HG02763 (cell line): ENCODE measurements around the gene MICALL2.

Experiments
- ATAC-seq: cut with Tn5 transposase; IDR thresholded peaks from one replicate; pipeline ENCODE4 v1.9.1; 2021; ENCODE audit warnings: mild to moderate bottlenecking, moderate library complexity; ENCODE audit not compliant: unreplicated experiment

The MICALL2 gene

DNA sequence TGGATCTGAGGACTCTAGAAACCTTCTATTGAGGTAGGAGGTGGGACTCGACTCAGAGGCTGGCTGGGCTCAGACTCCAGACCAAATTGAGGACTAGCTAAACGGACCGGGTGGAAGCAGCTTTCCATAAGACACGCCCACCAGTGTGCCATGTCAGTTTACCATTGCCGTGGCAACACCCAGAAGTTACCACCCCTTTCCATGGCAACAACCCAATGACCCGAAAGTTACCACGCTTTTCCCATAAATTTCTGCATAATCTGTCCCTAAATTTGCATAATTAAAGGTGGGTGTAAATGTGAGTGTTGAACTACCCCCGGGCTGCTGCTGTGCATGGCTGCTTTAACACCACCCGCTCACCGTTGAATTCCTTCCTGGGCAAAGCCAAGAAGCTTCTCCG lies 58.9 kb downstream of the MICALL2 start:
- no peak for ATAC-seq

DNA sequence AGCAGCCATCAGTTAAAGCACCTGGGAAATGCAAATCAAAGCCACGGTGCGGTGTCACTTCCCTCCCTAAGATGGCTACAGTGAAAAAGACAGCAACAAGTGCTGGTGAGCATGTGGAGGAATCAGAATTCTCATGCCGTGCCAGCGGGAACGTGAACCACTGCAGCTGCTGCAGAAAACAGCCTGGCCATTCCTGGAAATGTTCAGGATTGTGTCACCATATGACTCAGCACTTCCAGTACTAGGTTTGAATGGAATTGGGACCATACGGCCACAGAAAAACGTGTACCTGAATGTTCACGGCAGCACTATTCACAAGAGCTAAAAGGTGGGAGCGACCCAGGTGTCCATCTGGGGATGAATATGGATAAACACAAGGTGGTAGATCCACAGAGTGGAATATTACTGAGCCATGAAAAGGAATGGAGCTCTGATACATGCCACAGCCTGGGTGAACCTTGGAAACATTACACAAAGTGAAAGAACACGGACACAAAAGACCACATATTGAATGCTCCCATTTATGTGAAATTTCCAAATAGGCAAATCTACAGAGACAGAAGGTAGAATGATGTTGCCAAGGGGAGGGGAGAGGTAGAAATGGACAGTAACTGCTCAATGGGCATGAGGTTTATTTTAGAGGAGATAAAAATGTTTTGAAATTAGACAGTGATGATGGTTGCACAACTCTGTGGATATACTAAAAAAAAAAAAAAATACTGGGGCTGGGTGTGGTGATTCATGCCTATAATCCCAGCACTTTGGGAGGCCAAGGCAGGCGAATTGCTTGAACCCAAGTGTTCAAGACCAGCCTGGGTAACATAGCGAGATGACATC lies 61.6 kb downstream of the MICALL2 start:
- ATAC-seq = no peak

DNA sequence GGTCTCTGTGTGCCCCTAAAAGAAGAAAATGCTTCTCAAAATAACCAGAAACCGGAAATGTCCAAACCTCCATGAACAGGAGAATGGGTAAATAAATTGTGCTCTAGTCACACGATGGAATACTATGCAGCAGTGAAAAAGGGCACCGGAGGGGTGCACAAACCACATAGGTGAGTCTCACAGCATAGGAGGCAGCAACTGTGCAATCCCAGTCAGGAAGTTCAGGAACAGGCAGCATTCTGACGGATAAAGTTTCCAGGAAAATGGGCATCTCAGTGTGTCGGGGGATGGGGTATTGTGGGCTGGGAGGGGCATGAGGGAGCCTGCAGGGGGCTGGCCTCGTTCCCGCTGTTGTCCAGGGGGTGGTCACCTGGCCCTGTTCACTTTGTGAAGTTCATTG lies 63.1 kb downstream of the MICALL2 start:
- ATAC-seq = no peak

DNA sequence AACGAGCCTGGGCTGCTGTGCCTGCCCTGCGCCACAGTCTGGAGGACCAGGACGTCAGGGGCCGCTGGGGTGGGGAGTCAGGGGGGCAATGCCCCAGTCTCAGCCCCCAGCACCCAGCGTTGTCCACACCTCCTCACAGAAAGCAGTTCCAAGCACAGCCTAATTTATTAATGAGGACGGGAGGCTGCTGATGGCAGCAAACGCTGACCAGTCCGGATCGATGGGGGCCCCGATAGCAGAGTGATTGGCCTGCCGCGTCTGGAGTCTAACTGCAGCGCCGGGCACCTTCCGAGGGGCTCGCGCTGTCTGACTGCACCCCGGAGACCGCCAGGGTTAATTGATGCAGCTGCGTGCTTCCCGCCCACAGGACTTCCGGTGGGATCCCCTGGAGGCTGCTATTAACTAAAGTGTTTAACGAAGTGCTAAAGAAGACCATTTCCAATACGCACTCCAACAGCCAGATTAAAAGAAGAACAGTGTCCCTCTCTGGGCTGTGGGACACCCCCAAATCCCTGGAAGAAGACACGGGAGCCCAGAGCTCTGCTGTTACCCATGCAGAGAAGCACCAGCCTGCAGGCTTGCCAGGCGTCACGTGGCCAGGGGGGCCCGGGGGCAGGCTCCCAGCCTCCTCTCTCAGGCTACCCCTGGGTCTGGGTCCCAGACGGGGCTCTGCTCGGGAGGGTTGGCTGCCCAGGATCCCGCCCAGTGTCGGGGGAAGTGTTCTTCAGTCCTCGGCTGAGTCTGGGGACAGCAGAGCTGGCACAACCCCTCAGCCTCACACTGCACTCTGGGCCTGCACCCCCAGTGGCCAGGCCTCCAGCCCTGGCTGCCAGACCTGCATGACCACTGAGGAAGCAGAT lies 63.8 kb downstream of the MICALL2 start:
- ATAC-seq = no peak

DNA sequence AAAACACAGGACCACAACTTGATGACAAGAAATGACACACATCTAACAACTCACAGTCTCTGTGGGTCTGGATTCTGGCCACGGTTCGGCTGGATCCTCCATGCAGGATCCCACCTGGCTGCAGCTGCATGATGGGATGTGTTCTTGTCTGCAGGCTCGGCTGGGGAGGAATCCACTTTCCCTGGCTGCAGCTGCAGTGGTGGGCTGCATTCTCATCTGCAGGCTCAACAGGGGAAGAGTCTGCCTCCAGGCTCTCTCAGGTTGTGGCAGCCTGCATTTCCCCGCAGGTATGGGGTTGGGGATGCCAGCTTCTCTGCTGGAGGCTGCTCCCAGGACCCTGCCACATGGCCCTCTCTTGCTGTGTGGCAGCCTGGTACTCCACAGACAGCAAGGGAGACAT lies 64.9 kb downstream of the MICALL2 start:
- no peak for ATAC-seq

DNA sequence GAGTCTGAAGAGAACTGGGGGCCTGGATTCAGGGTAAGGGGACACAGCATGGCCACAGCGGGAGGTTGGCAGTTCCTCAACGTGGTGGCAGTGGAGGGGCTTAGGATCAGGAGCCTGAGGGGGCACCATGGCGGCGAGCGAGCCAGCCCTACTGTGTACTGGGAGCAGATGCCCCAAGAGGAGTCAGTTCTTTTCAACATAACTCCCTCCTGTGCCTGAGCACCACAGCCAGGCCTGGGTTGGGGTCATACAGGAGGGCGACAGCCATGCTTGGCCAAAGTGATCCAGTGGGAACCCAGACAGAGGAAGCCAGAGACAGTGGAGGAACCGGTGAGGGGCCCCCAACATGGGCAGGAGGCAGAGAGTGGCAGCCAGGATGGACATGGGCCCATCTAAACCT lies 65.8 kb downstream of the MICALL2 start:
- ATAC-seq = no peak

DNA sequence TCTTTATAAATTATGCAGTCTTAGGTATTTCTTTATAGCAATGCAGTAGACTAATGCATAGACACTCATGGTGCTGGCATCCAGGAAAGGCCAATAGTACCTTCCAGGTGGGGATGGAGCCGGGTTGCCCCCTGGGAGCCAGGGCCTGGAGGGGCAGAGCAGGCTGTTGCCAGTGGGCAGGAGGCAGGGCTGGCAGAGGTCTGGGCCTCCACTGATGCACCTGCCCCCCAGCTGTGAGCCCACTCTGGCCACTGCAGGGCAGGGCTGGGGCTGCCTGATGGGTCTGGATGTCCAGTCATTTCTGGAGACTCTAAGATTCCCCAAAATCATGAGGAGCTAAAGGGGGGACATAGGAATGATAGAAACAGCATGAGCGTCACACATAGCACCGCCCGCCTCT lies 66.7 kb downstream of the MICALL2 start:
- ATAC-seq = no peak

DNA sequence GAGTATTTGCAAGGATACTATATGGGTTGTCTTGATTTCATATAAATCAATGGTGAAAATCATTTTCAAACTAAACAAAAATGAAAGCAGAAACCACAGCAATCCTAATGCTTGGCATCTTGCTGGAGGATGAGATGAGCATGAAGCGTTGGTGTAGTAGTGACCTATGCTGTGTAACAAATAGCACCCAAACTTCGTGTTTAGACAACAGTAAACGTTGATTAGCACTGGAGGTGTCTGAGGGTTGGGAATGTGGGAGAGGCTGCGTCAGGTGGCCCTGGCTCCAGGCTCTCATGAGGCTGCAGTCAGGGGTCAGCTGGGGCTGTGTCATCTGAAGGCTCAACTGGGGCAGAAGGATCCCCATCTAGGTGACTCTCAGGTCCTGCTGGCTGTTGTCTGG lies 67.8 kb downstream of the MICALL2 start:
- ATAC-seq = no peak

DNA sequence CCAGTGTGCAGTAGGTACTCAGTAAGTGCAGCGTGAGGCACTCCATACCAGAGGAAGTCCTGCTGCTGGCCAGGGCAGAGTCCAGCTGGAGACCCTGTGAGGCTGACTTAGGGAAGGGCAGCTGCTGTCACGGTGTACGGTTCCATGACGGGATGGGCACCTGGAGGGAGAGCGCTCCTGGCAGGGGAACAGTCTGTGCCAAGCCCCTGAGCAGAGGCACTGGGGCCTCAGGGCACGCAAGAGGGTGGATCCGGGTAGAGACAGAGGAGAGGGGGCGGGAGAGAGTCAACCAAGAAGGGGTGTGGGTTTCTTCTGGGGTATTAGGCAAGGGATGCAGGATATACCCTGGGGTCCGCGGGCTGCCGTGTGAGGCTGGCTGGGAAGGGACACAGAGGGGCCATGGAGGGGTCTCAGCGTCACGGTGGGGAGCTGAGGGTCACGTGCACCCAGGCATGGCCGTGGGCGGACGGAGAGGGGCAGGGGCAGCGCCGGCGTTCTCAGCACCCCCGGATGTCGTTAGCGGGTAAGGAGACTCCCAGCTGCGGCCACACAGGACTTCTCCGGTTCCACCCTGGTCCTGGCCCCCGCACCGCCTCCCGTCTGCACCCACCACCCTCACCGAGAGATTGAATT lies 70.5 kb downstream of the MICALL2 start:
- no peak for ATAC-seq

DNA sequence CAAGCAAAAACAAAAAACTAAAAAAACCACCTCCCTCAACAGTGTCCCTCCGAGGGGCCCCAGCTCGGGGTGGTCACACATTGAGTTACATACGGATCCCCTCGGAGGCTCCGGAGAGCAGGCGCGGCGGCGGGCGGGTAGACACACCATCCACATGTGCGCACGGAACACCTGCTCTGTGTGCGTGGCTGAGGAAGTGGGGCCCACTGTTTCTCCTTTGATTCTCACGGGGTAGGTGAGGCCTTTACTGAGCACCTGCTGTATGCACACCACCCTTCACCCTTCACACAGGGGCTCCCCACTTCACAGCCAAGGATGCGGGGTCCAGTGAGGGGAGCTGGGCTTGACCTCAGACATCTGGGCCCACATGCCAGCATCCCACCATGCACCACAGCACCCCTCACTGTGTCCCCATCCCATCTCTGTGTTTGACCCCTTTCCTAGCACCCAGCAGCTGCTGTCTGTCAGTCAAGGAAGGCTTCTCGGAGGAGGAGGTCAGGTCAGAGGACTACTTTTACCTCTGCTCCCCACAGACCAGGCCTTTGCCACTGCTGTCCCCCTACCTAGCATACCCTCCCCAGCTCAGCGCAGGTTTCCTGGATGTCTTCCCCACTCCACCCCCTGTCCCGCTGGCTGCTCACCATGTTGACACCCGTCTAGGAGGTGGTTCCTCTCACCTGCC lies 71.1 kb downstream of the MICALL2 start:
- ATAC-seq = no peak

DNA sequence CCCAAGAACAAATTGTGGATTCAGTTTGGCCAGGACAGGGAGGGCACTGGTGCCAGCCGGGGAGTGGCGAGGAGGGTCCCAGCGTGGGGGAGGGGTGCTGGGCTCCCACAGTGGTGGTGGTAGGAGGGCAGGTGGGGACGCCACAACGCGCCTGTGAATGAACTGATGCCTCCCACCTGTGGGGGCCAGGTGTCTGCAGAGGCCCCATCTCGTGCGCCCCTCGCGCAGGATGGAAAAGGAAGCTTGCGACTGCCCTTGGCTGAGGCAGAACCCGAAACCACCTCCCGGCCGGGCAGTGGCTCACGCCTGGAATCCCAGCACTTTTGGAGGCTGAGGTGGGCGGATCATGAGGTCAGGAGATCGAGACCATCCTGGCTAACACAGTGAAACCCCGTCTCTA lies 72.0 kb downstream of the MICALL2 start:
- no peak for ATAC-seq

DNA sequence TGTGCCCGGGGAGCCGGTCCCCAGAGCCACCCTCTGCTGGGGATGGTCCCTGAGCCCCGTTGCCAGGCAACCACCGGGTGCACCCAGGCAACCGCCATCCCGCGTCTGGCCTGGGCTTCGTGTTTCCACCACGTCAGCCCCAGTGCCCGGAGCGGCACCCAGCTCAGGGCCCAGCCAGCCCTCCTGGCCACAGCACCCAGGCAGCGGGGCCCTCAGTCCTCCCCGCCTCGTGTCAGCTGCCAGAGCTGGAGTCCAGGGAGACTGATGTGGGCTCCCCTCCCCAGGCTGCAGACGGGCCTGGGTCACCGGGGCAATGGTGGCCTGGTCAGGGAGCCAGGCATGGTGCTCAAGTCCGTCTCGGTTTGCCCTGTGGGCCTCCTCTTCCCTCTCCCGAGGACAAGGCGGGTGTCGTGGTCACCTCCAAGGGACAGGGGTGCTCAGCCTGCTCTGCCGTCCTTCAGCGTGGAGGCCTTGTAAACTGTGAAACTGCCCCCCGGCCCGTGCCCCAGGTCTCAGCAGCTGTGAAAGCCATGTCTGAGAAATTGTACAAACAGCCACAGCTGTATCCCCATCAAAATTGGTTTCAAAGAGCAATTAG lies 72.5 kb downstream of the MICALL2 start:
- no peak for ATAC-seq

DNA sequence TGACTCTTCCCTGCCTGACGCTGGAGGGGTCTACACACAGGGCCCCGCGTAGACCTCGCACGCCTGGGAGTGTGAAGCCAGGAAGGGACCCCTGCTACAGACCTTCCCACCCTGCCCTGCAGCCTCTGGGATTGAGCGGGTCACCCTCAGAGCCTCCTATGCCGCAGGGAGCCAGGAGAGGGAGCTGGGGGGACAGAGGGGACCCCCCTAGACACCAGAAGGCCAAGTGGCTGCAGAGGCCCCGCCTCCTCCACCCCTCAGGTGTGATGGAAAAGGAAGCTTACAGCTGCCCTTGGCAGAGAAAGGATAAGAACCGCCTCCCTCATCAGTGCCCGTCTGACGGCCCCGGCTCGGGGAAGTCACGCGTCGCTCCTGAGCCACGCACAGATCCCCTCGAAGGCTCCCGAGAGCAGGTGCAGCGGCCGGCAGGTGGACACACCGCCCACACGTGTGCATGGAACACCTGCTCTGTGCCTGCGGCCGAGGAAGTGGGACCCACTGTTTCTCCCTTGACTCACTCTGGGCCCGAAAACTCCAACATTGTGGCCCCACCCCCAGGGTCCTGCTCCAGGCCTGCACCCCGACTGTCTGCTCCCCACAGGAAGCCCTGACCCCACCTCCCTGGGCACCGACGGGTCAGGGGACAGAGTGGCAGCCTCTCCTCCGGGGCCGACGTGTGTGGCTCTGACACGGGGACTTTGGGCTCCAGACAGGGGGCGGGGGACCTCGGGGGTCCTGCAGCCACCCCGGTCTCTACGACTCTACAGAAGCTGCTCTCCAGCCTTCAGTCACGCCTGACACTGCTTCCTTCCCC lies 73.3 kb downstream of the MICALL2 start:
- ATAC-seq = no peak

DNA sequence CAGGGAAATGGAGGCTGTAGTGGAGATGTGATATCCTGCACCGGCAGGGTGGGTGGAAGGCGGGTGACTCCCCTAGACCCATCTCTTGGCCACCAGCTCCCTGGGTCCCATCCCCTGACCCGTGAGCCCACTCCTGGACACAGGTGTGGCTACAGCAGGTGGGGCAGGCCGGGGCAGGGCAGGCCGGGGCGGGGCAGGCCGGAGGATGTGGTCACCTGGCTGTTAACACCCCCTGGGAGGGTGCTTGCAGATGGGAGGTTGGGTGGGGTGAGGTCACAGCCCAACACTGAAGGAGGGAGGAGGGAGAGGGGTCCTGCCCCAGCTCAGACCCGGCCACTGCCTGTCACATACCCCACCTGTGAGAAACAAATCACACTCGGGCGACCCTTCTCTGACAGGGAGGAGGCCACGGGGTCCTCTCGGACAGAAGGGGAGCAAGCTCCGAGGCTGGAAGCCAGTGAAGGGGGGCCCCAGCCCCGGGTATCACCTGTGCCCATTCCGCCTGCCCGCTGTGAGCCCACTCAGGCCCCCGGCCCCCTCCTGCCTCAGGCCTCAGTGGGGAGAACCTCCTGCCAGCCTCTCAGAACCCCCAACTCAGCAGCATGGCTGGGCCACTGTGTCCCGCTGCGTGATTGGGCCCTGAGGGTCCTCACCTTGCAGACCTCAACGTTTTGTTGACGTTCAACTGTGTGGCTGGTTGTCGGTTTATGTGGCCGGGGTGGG lies 74.0 kb downstream of the MICALL2 start:
- no peak for ATAC-seq
